Endothelial cell of umbilical vein (primary cell): ENCODE results near the gene CASK. TPM values are rescaled to one million over a fixed set of nuclear protein-coding genes. Genes with fewer than 3 reads are reported as not detected.

ENCODE experiments used
- BruUV-seq: library from RNA; stranded (reverse); fragments of 400-500 nt; replicated peaks from 2 replicates; lab custom pipeline; 2021; lab: Mats Ljungman, UMichigan
- CTCF ChIA-PET: fragments of 300-600, 350-600 bp; sonication (Branson Sonifier 250); formaldehyde crosslinking; loops from one replicate; lab custom pipeline; 2021; ENCODE audit warnings: antibody characterized with exemption, inconsistent platforms; lab: Charles Lee
- POLR2A ChIA-PET: fragments of 300-600, 350-600 bp; sonication (Branson Sonifier 250); formaldehyde crosslinking; loops from one replicate; lab custom pipeline; 2021; ENCODE audit warnings: antibody characterized with exemption, inconsistent platforms; lab: Charles Lee
- DNase-seq: peaks from one replicate; pipeline ENCODE4 v3.0.0-alpha.2; 2011; ENCODE audit warnings: low read depth, low spot score
- FAIRE-seq: peaks from 2 replicates; lab custom pipeline; 2011; peaks lifted over from hg19 to GRCh38; lab: Jason Lieb, UNC
- H2AFZ ChIP-seq: 2 replicates; pipeline ENCODE4 v1.6.0; 2012; ENCODE audit warnings: low read depth, low read length, control low read depth, inconsistent platforms
- H3K27ac ChIP-seq: 2 replicates; pipeline ENCODE4 v1.5.1; 2011; ENCODE audit warnings: low read depth, mild to moderate bottlenecking, control low read depth, low read length, moderate library complexity; ENCODE audit not compliant: insufficient read depth
- H3K27me3 ChIP-seq, 2 experiments: 2 replicates each; pipeline versions ENCODE4 v1.6.0 to v1.6.1; 2011; ENCODE audit warnings: low read length in 2 of 2, mixed read lengths in 1 of 2; ENCODE audit not compliant: control insufficient read depth in 2 of 2, insufficient read depth in 2 of 2
- H3K36me3 ChIP-seq, 2 experiments: 2 replicates in 1 of 2; 3 replicates in 1 of 2; pipeline ENCODE4 v1.5.1; 2011; ENCODE audit warnings: low read length in 2 of 2, mild to moderate bottlenecking in 1 of 2, moderate library complexity in 1 of 2; ENCODE audit not compliant: control insufficient read depth in 2 of 2, insufficient read depth in 2 of 2; ENCODE audit errors: extremely low read depth in 1 of 2
- H3K4me1 ChIP-seq: 3 replicates; pipeline ENCODE4 v1.5.1; 2011; ENCODE audit warnings: mild to moderate bottlenecking, low read length; ENCODE audit not compliant: control insufficient read depth, insufficient read depth; ENCODE audit errors: extremely low read depth
- H3K4me2 ChIP-seq: 2 replicates; pipeline ENCODE4 v1.6.1; 2011; ENCODE audit warnings: low read length, control low read depth, mixed read lengths; ENCODE audit not compliant: insufficient read depth
- H3K4me3 ChIP-seq, 3 experiments: fragments of 200-600 bp in 1 of 3; sonication (generic), shearing (Covaris generic) in 1 of 3; replicated peaks in 1 of 3; 2 replicates each; pipeline ENCODE4 v1.5.1; 2011 to 2016; ENCODE audit warnings: control low read depth in 3 of 3, low read length in 3 of 3, mild to moderate bottlenecking in 2 of 3, inconsistent platforms in 1 of 3, low read depth in 1 of 3, moderate library complexity in 1 of 3; ENCODE audit not compliant: insufficient read depth in 1 of 3
- H3K79me2 ChIP-seq: 2 replicates; pipeline ENCODE4 v1.6.0; 2012; ENCODE audit warnings: low read length, inconsistent platforms; ENCODE audit not compliant: control insufficient read depth, insufficient read depth
- H3K9ac ChIP-seq: replicated peaks from 2 replicates; pipeline ENCODE3; 2011; ENCODE audit warnings: low read length, control low read depth; ENCODE audit not compliant: insufficient read depth; ENCODE audit errors: extremely low read depth
- H3K9me1 ChIP-seq: replicated peaks from 3 replicates; pipeline ENCODE4 v1.6.0; 2011; ENCODE audit warnings: mild to moderate bottlenecking, low read length; ENCODE audit not compliant: control insufficient read depth, insufficient read depth; ENCODE audit errors: extremely low read depth
- H3K9me3 ChIP-seq: replicated peaks from 2 replicates; pipeline ENCODE4 v1.5.1; 2012; ENCODE audit warnings: low read length, inconsistent platforms; ENCODE audit not compliant: control insufficient read depth, insufficient read depth
- H4K20me1 ChIP-seq: replicated peaks from 2 replicates; pipeline ENCODE3; 2011; ENCODE audit warnings: mild to moderate bottlenecking, low read length; ENCODE audit not compliant: control insufficient read depth, insufficient read depth; ENCODE audit errors: extremely low read depth
- CTCF ChIP-seq, 2 donors: IDR thresholded peaks; 1 replicate in 1 of 2; 2 replicates in 1 of 2; pipeline ENCODE4 v1.5.1; 2011; ENCODE audit warnings: low read length in 2 of 2, mild to moderate bottlenecking in 2 of 2, moderate library complexity in 2 of 2, control low read depth in 1 of 2, inconsistent platforms in 1 of 2, low read depth in 1 of 2; ENCODE audit not compliant: insufficient read depth in 1 of 2; ENCODE audit errors: extremely low read depth in 1 of 2
- EZH2 ChIP-seq: IDR thresholded peaks from 2 replicates; pipeline ENCODE4 v1.6.1; 2012; ENCODE audit warnings: borderline replicate concordance, low read depth, mild to moderate bottlenecking, moderate library complexity, low read length, inconsistent platforms; ENCODE audit not compliant: severe bottlenecking
- FOS ChIP-seq: IDR thresholded peaks from 2 replicates; pipeline ENCODE4 v1.6.1; 2011; ENCODE audit warnings: mild to moderate bottlenecking, low read length, moderate library complexity, borderline replicate concordance; ENCODE audit not compliant: insufficient read depth
- GATA2 ChIP-seq: IDR thresholded peaks from 2 replicates; pipeline ENCODE4 v1.7.0; 2011; ENCODE audit warnings: low read depth, mild to moderate bottlenecking, moderate library complexity, mixed read lengths, low read length; ENCODE audit not compliant: insufficient read length, insufficient read depth
- JUN ChIP-seq: IDR thresholded peaks from 2 replicates; pipeline ENCODE4 v1.6.1; 2011; ENCODE audit warnings: borderline replicate concordance, low read depth; ENCODE audit not compliant: insufficient read length, insufficient read depth
- MAX ChIP-seq: IDR thresholded peaks from 2 replicates; pipeline ENCODE4 v1.6.1; 2011; ENCODE audit not compliant: insufficient read depth, insufficient read length
- MYC ChIP-seq: IDR thresholded peaks from one replicate; pipeline ENCODE4 v1.6.1; 2011; ENCODE audit warnings: mild to moderate bottlenecking, low read depth, low read length
- POLR2A ChIP-seq: IDR thresholded peaks from 2 replicates; pipeline ENCODE4 v1.6.1; 2012; ENCODE audit warnings: low read depth, mild to moderate bottlenecking, control low read depth, low read length
- POLR2AphosphoS5 ChIP-seq: IDR thresholded peaks from 2 replicates; pipeline ENCODE4 v1.6.1; 2012; ENCODE audit warnings: low read depth, mild to moderate bottlenecking, control low read depth, low read length, moderate library complexity; ENCODE audit not compliant: insufficient read depth
- dilution Hi-C: fragments of 300-500 bp; cut with MboI; formaldehyde crosslinking; loops from one replicate; pipeline ENCODE4 v1.15.0; 2019; ENCODE audit warnings: low sequenced_read_pairs; ENCODE audit not compliant: extremely low pct_ligation_motif_present
- intact Hi-C: fragments of 100-400 bp; cut with micrococcal nuclease; formaldehyde crosslinking; loops from one replicate; pipeline ENCODE4 v1.10.0; 2022
- polyA plus RNA-seq, 4 experiments: library from polyadenylated mRNA; depleted of rRNA in 3 of 4; stranded (reverse) in 3 of 4; unstranded in 1 of 4; fragments of >200 nt; gene quantifications; 2 replicates each; pipeline versions ENCODE4 v1.2.1 to v1.2.3, GENCODE V29; 2011 to 2012; ENCODE audit warnings: missing spikeins in 1 of 4
- total RNA-seq: library from RNA; stranded (reverse); gene quantifications from 2 replicates; pipeline ENCODE4 v1.2.3, GENCODE V29; 2021

CASK gene
- total and polyA plus RNA-seq, 2 donors (not counting 3 experiments of a cell fraction or from before 2014, with no cell fraction given) = 6.4 to 30.4 TPM

DNA sequence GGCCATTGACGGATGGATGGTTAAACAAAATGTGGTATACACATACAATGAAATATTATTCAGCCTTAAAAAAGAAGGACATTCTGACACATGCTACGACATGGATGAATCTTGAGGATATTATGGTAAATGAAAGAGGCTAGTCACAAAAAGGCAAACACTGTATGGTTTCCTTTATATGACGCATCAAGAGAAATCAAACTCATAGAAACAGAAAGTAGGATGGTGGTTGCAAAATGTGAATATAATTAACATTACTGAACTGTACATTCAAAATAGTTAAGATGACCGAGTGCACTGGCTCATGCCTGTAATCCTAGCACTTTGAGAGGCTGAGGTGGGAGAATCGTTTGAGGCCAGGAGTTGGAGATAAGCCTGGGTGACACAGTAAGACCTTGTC, 9.5 kb upstream of the CASK start:
- CTCF ChIA-PET = no interaction called here
- no TSS peak for BruUV-seq
- POLR2A ChIA-PET = no interaction called here
- dilution Hi-C loops (no loop called here), intact Hi-C loops (no loop called here)
- FAIRE-seq (no peak), DNase-seq (no peak)
- H3K4me2 ChIP-seq = no peak overlapping the region
- H3K79me2 ChIP-seq = no peaks in the 10 kb centered on the region
- H3K36me3 ChIP-seq = no peaks in the 10 kb centered on the region
- H3K9ac ChIP-seq = no peak overlapping the region
- H4K20me1 ChIP-seq = no peaks in the 10 kb centered on the region
- H3K4me3 ChIP-seq = no peak overlapping the region
- H3K4me1 ChIP-seq = no peaks in the 10 kb centered on the region
- H3K9me3 ChIP-seq = no peaks in the 10 kb centered on the region
- peaks cover under 1 to 2% of the 10 kb centered on the region in 2 experiments for H3K27me3 ChIP-seq
- H3K27ac ChIP-seq = no peak overlapping the region
- H3K9me1 ChIP-seq = no peaks in the 10 kb centered on the region
- TF ChIP-seq EZH2 = no peak
- no peak for TF ChIP-seq POLR2AphosphoS5
- TF ChIP-seq JUN = no peak
- TF ChIP-seq FOS = no peak
- no peak for TF ChIP-seq CTCF (IDR thresholded peaks at IDR 0.05; ENCODE audit: extremely low read depth in 1 of 2, insufficient read depth in 1 of 2, low read depth in 1 of 2, low read length in 2 of 2)
- TF ChIP-seq GATA2 = no peak
- no peak for TF ChIP-seq MAX
- TF ChIP-seq POLR2A = no peak
- TF ChIP-seq MYC = no peak
- no peak overlapping the region for H2AFZ ChIP-seq
